Bronchus fibroblast of lung (primary cell): ENCODE results near the gene ZNF93. TPM values are rescaled to one million over a fixed set of nuclear protein-coding genes. Genes with fewer than 3 reads are reported as not detected.

Source experiments
- total RNA-seq: library from RNA; depleted of rRNA; stranded (reverse); fragments of >200 nt; gene quantifications from 2 replicates; pipeline ENCODE4 v1.2.3, GENCODE V29; 2015

ZNF93 gene
- 6.6 and 11.4 TPM in 2 replicates for total RNA-seq

DNA sequence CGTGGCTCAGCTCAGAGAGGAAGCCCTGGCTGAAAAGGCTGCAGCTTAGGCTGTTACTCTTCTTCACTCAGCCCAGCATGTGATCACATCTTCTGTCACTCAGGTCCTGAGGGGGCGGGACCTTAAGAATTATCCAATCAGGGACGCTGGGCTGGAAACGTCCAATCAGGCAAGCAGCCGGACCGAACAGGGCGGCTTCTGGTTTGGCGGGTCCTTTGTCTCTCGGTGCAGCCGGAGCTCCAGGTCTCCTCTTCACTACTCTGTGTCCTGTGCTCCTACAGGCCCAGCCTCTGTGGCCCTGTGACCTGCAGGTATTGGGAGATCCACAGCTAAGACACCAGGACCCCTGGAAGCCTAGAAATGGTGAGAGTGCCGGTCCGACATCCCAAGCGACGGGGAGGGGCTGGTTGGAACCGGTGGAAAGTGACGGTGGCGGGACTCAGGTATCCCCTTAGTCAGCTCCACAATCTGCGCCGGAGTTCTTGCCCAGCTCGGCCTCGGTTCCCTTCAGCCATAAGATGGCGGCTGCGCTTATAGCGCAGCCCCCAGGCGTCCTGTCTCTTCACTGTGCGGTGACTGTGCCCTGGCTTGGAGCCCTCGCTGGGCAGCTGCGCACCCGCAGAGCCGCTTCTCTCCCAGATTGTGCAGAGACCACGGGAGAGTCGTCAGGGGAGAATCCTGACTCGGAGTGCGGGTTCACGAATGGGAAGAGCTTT, at the start of gene ZNF93:
Gene ZNF93, plus strand, starts transcription at position 218 of the 716 bp plus-strand sequence. Its CDS starts 143 bp downstream, at position 361.

DNA sequence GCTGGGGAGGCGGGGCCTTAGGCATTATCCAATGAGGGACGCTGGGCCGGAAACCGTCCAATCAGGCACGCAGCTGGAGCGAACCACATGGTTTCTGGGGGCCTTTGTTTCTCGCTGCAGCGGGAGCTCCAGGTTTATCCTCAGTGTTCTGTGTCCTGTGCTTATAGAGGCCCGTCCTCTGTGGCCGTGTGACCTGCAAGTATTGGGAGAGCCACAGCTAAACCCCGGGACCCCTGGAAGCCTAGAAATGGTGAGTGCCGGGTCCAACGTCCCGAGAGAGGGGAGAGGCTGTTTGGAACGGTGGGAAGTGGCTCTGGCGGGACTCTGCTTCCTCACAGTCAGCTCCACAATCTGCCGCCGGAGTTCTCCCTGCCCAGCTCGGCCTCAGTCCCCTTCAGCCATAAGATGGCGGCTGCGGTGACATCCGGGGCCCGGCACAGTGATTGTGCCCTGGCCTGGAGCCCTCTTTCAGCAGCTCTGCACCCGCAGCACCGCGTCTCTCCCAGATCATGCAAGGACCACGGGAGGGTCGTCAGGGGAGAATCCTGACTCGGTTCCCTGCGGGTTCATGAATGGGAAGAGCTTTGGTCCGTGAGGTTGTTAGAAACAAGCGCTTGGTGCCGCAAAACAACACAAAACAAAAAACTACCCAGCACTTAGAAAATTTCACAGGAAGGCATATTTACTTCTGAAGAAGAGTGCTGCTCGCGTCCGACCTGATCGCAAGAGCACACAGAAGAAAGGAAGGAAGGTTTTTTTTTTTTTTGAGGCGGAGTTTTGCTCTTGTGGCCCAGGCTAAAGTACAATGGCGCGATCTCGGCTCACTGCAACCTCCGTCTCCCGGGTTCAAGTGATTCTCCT, 34.8 kb upstream of the ZNF93 start, which contains the start of gene ZNF253:
Gene ZNF253, plus strand, starts transcription at position 133 of the 861 bp plus-strand sequence. Its CDS starts 115 bp downstream, at position 248.

Other genes starting within 250 kb of the ZNF93 start
- 39.8 and 49.5 TPM in 2 replicates for gene ATP13A1, start 237.3 kb upstream of the ZNF93 start, total RNA-seq
- 2.9 and 3.6 TPM in 2 replicates for gene ZNF101, start 232.1 kb upstream of the ZNF93 start, total RNA-seq
- 2.1 and 2.2 TPM in 2 replicates for gene ZNF14, start 167.8 kb upstream of the ZNF93 start, total RNA-seq
- gene ZNF506, start 79.2 kb upstream of the ZNF93 start, total RNA-seq = 13.2 and 23.5 TPM in 2 replicates
- gene ZNF253, start 35.1 kb upstream of the ZNF93 start, total RNA-seq = 2.7 and 4.2 TPM in 2 replicates
- 0.50 and 0.59 TPM in 2 replicates for gene ZNF682, start 138.6 kb downstream of the ZNF93 start, total RNA-seq
- 1.6 and 2.2 TPM in 2 replicates for gene ZNF90, start 177.1 kb downstream of the ZNF93 start, total RNA-seq